HEK293 (cell line): ENCODE measurements around the gene STAC2.

Source experiments
- CTCF ChIP-seq: fragments of 450-650 bp; formaldehyde crosslinking; IDR thresholded peaks from 2 replicates; pipeline ENCODE4 v1.5.1; 2016; ENCODE audit warnings: missing biosample characterization, missing genetic modification characterization
- EGR2 ChIP-seq: fragments of 450-650 bp; formaldehyde crosslinking; IDR thresholded peaks from 2 replicates; pipeline ENCODE4 v1.5.1; 2016; ENCODE audit warnings: low read depth, missing biosample characterization, missing genetic modification characterization
- HOXA7 ChIP-seq: sonication (generic); formaldehyde crosslinking; IDR thresholded peaks from 2 replicates; pipeline ENCODE4 v1.8.1; 2022; ENCODE audit warnings: missing genetic modification reagents, borderline replicate concordance
- KLF10 ChIP-seq: fragments of 450-650 bp; IDR thresholded peaks from 2 replicates; pipeline ENCODE4 v1.5.1; 2018; ENCODE audit warnings: missing biosample characterization, mild to moderate bottlenecking, missing genetic modification characterization
- KLF8 ChIP-seq: fragments of 450-650 bp; formaldehyde crosslinking; IDR thresholded peaks from 2 replicates; pipeline ENCODE4 v1.5.1; 2016; ENCODE audit warnings: missing biosample characterization, missing genetic modification characterization
- PRDM6 ChIP-seq: fragments of 450-650 bp; formaldehyde crosslinking; IDR thresholded peaks from 2 replicates; pipeline ENCODE4 v1.5.1; 2017; ENCODE audit warnings: missing biosample characterization, missing genetic modification characterization
- RBAK ChIP-seq: fragments of 450-650 bp; formaldehyde crosslinking; IDR thresholded peaks from 2 replicates; pipeline ENCODE4 v1.5.1; 2016; ENCODE audit warnings: missing biosample characterization, missing genetic modification characterization
- SP7 ChIP-seq: fragments of 450-650 bp; formaldehyde crosslinking; IDR thresholded peaks from 2 replicates; pipeline ENCODE4 v1.5.1; 2016; ENCODE audit warnings: missing biosample characterization, missing genetic modification characterization
- ZBTB20 ChIP-seq: fragments of 450-650 bp; formaldehyde crosslinking; IDR thresholded peaks from 2 replicates; pipeline ENCODE4 v1.5.1; 2016; ENCODE audit warnings: missing biosample characterization, missing genetic modification characterization
- ZBTB6 ChIP-seq: fragments of 450-650 bp; formaldehyde crosslinking; IDR thresholded peaks from 2 replicates; pipeline ENCODE4 v1.5.1; 2017; ENCODE audit warnings: missing biosample characterization, missing genetic modification characterization
- ZBTB7A ChIP-seq: fragments of 450-650 bp; formaldehyde crosslinking; IDR thresholded peaks from 2 replicates; pipeline ENCODE4 v1.5.1; 2016; ENCODE audit warnings: low read depth, missing biosample characterization, missing genetic modification characterization
- ZFP3 ChIP-seq: fragments of 450-650 bp; formaldehyde crosslinking; IDR thresholded peaks from 2 replicates; pipeline ENCODE4 v1.5.1; 2016; ENCODE audit warnings: low read depth, missing biosample characterization, missing genetic modification characterization
- ZNF239 ChIP-seq: fragments of 450-650 bp; formaldehyde crosslinking; IDR thresholded peaks from 2 replicates; pipeline ENCODE4 v1.5.1; 2016; ENCODE audit warnings: missing biosample characterization, missing genetic modification characterization
- ZNF266 ChIP-seq: fragments of 450-650 bp; formaldehyde crosslinking; IDR thresholded peaks from 2 replicates; pipeline ENCODE4 v1.5.1; 2016; ENCODE audit warnings: missing biosample characterization, missing genetic modification characterization, low read depth
- ZNF302 ChIP-seq: fragments of 450-650 bp; formaldehyde crosslinking; IDR thresholded peaks from 2 replicates; pipeline ENCODE4 v1.5.1; 2016; ENCODE audit warnings: missing biosample characterization, missing genetic modification characterization, low read depth
- ZNF335 ChIP-seq: fragments of 450-650 bp; formaldehyde crosslinking; conservative IDR thresholded peaks from 2 replicates; pipeline ENCODE4 v1.5.1; 2016; ENCODE audit warnings: missing biosample characterization, missing genetic modification characterization
- ZNF423 ChIP-seq: fragments of 450-650 bp; formaldehyde crosslinking; IDR thresholded peaks from 2 replicates; pipeline ENCODE4 v1.5.1; 2016; ENCODE audit warnings: missing biosample characterization, missing genetic modification characterization
- ZNF488 ChIP-seq: fragments of 450-650 bp; formaldehyde crosslinking; IDR thresholded peaks from 2 replicates; pipeline ENCODE4 v1.5.1; 2016; ENCODE audit warnings: missing biosample characterization, missing genetic modification characterization
- ZNF501 ChIP-seq: fragments of 450-650 bp; formaldehyde crosslinking; IDR thresholded peaks from 2 replicates; pipeline ENCODE4 v1.5.1; 2016; ENCODE audit warnings: missing biosample characterization, missing genetic modification characterization
- ZNF596 ChIP-seq: fragments of 450-650 bp; IDR thresholded peaks from 2 replicates; pipeline ENCODE4 v1.5.0; 2018; ENCODE audit warnings: missing biosample characterization, mild to moderate bottlenecking, missing genetic modification characterization, moderate library complexity
- ZNF600 ChIP-seq: fragments of 450-650 bp; formaldehyde crosslinking; IDR thresholded peaks from 2 replicates; pipeline ENCODE4 v1.5.1; 2016; ENCODE audit warnings: missing biosample characterization, missing genetic modification characterization
- ZNF623 ChIP-seq: fragments of 450-650 bp; formaldehyde crosslinking; IDR thresholded peaks from 2 replicates; pipeline ENCODE4 v1.5.1; 2016; ENCODE audit warnings: missing biosample characterization, missing genetic modification characterization
- ZNF645 ChIP-seq: fragments of 450-650 bp; formaldehyde crosslinking; IDR thresholded peaks from 2 replicates; pipeline ENCODE4; 2016; ENCODE audit warnings: missing biosample characterization, missing genetic modification characterization
- ZNF747 ChIP-seq: fragments of 450-650 bp; formaldehyde crosslinking; IDR thresholded peaks from 2 replicates; pipeline ENCODE4 v1.5.1; 2016; ENCODE audit warnings: missing biosample characterization, missing genetic modification characterization
- ZNF837 ChIP-seq: fragments of 450-650 bp; formaldehyde crosslinking; IDR thresholded peaks from 2 replicates; pipeline ENCODE4 v1.5.1; 2016; ENCODE audit warnings: missing biosample characterization, missing genetic modification characterization
- ZNF843 ChIP-seq: fragments of 450-650 bp; formaldehyde crosslinking; IDR thresholded peaks from 2 replicates; pipeline ENCODE4 v1.5.1; 2016; ENCODE audit warnings: missing biosample characterization, missing genetic modification characterization

The STAC2 gene

GRCh38 chr17:39194089-39194984, 31.4 kb downstream of the STAC2 start (continued):
- TF ChIP-seq PRDM6 (tag by site-specific recombination) (no peak), ZFP3 (tag by site-specific recombination) (no peak), ZNF837 (tag by site-specific recombination) (no peak), KLF8 (tag by site-specific recombination) (peak; percentile 40; the same call in 1 of the 2 replicates), ZNF423 (tag by site-specific recombination) (peak; percentile 57; the same call in 1 of the 2 replicates), SP7 (tag by site-specific recombination) (peak; percentile 42), ZBTB20 (0 out of 2 replicates have a peak, but pooled peaks have one; percentile 26), KLF10 (tag by site-specific recombination) (no peak; the same call in 1 of the 2 replicates), ZNF623 (tag by site-specific recombination) (no peak), ZNF488 (tag by site-specific recombination) (no peak), ZNF239 (no peak), ZNF302 (no peak), ZNF266 (no peak), ZBTB7A (tag by site-specific recombination) (no peak), HOXA7 (CRISPR knock-in tag) (no peak), ZNF335 (tag by site-specific recombination) (0 out of 2 replicates have a peak, but pooled peaks have one; percentile 24), CTCF (peak; percentile 78), ZNF747 (tag by site-specific recombination) (no peak), ZNF501 (tag by site-specific recombination) (no peak), ZBTB6 (tag by site-specific recombination) (no peak), RBAK (tag by site-specific recombination) (no peak), ZNF843 (tag by site-specific recombination) (no peak), ZNF645 (tag by site-specific recombination) (no peak), ZNF600 (tag by site-specific recombination) (peak; percentile 32; the same call in 1 of the 2 replicates), EGR2 (tag by site-specific recombination) (peak; percentile 79), ZNF596 (tag by site-specific recombination) (no peak)
- TF ChIP-seq, all 188 proteins: peak for 27
